Endometrial microvascular endothelial cells (primary cell): ENCODE results near the gene FRMPD4. TPM values are rescaled to one million over a fixed set of nuclear protein-coding genes. Genes with fewer than 3 reads are reported as not detected.

Experiments
- in situ Hi-C: cut with HindIII; loops from 2 replicates; pipeline ENCODE4 v1.10.0; 2017; ENCODE audit warnings: low sequenced_read_pairs, low pct_unique_long_range_greater_than_20kb; ENCODE audit errors: inconsistent ontology term
- total RNA-seq: library from RNA; depleted of rRNA; stranded (reverse); fragments of >200 nt; gene quantifications from one replicate; pipeline ENCODE4 v1.2.3, GENCODE V29; 2015; ENCODE audit errors: inconsistent ontology term

FRMPD4 gene
- total RNA-seq, 1 donor from 2014 or later: not detected

GRCh38 chrX:12567857-12568256, 429.6 kb downstream of the FRMPD4 start:
- in situ Hi-C loops: no loop called here

- in situ Hi-C loops: no loop called here
Observed at GRCh38 chrX:12570859-12571501, 432.7 kb downstream of the FRMPD4 start.

- in situ Hi-C loops: no loop called here
Observed at GRCh38 chrX:12579311-12579710, 441.0 kb downstream of the FRMPD4 start.

- in situ Hi-C loops: no loop called here
Observed at GRCh38 chrX:12580548-12580947, 442.3 kb downstream of the FRMPD4 start.

- in situ Hi-C loops: no loop called here
Observed at GRCh38 chrX:12581546-12581945, 443.3 kb downstream of the FRMPD4 start.

- in situ Hi-C loops: no loop called here
Observed at GRCh38 chrX:12582649-12583048, 444.4 kb downstream of the FRMPD4 start.

- in situ Hi-C loops: no loop called here
Observed at GRCh38 chrX:12583543-12583942, 445.3 kb downstream of the FRMPD4 start.

GRCh38 chrX:12595720-12596119, 457.4 kb downstream of the FRMPD4 start:
- in situ Hi-C loops: no loop called here

GRCh38 chrX:12610079-12610478, 471.8 kb downstream of the FRMPD4 start:
- in situ Hi-C loops: no loop called here

GRCh38 chrX:12611471-12611870, 473.2 kb downstream of the FRMPD4 start:
- in situ Hi-C loops: no loop called here

- in situ Hi-C loops: no loop called here
Observed at GRCh38 chrX:12614266-12614665, 476.0 kb downstream of the FRMPD4 start.

GRCh38 chrX:12615061-12615460, 476.8 kb downstream of the FRMPD4 start:
- in situ Hi-C loops: no loop called here

- in situ Hi-C loops: no loop called here
Observed at GRCh38 chrX:12617241-12617640, 479.0 kb downstream of the FRMPD4 start.

GRCh38 chrX:12647230-12647629, 509.0 kb downstream of the FRMPD4 start:
- in situ Hi-C loops: no loop called here

- in situ Hi-C loops: no loop called here
Observed at GRCh38 chrX:12648995-12649394, 510.7 kb downstream of the FRMPD4 start.

- in situ Hi-C loops: no loop called here
Observed at GRCh38 chrX:12657433-12657832, 519.2 kb downstream of the FRMPD4 start.

- in situ Hi-C loops: no loop called here
Observed at GRCh38 chrX:12657881-12658280, 519.6 kb downstream of the FRMPD4 start.

GRCh38 chrX:12661464-12661863, 523.2 kb downstream of the FRMPD4 start:
- in situ Hi-C loops: no loop called here

- in situ Hi-C loops: no loop called here
Observed at GRCh38 chrX:12672367-12673106, 534.3 kb downstream of the FRMPD4 start.

- in situ Hi-C loops: no loop called here
Observed at GRCh38 chrX:12673487-12673886, 535.2 kb downstream of the FRMPD4 start.

GRCh38 chrX:12679522-12679921, 541.2 kb downstream of the FRMPD4 start:
- in situ Hi-C loops: no loop called here
